Stomach (tissue), 4 donors: ENCODE results near the gene AZIN2.

ENCODE experiments used
- EP300 ChIP-seq: sonication (generic); formaldehyde crosslinking; IDR thresholded peaks from one replicate; pipeline ENCODE4 v1.6.1; 2017; ENCODE audit warnings: antibody characterized with exemption
- POLR2A ChIP-seq, 4 donors: fragments of 450-650 bp; IDR thresholded peaks; one replicate each; pipeline ENCODE4 v1.6.1; 2016; ENCODE audit warnings: antibody characterized with exemption in 4 of 4, control low read depth in 2 of 4, mild to moderate bottlenecking in 1 of 4, moderate library complexity in 1 of 4
- TF ChIP-seq, protein P1 (sequence below), 7 experiments: fragments of 450-650 bp in 4 of 7; fragments of 200-600 bp in 3 of 7; sonication (generic) in 3 of 7; IDR thresholded peaks; one replicate each; pipeline ENCODE4 v1.5.1; 2016 to 2019; ENCODE audit warnings: antibody characterized with exemption in 7 of 7, control low read depth in 2 of 7, mild to moderate bottlenecking in 1 of 7

DNA sequence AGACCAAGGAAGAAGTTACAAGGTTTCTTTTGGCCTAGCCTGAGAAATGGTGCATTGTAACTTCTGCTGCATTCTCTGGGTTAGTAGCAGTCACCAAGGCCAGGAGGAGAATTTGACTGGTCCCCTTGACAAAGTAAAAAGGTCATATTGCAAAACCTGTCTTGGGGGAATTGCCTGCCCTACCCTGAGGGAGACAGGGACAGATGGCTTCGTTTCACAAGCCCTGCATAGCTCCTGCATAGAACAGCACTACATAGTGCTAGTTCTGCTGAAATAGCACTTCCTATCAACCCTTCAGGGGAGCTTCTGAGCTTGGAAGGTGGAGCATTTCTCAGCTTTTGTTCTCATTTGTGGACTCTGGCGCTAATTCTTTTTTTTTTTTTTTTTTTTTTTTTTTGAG lies 23.9 kb upstream of the AZIN2 start:
- TF ChIP-seq, protein P1, sequence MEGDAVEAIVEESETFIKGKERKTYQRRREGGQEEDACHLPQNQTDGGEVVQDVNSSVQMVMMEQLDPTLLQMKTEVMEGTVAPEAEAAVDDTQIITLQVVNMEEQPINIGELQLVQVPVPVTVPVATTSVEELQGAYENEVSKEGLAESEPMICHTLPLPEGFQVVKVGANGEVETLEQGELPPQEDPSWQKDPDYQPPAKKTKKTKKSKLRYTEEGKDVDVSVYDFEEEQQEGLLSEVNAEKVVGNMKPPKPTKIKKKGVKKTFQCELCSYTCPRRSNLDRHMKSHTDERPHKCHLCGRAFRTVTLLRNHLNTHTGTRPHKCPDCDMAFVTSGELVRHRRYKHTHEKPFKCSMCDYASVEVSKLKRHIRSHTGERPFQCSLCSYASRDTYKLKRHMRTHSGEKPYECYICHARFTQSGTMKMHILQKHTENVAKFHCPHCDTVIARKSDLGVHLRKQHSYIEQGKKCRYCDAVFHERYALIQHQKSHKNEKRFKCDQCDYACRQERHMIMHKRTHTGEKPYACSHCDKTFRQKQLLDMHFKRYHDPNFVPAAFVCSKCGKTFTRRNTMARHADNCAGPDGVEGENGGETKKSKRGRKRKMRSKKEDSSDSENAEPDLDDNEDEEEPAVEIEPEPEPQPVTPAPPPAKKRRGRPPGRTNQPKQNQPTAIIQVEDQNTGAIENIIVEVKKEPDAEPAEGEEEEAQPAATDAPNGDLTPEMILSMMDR (IDR thresholded peaks at IDR 0.05): no peak
- TF ChIP-seq POLR2A (IDR thresholded peaks at IDR 0.05) (no peak), EP300 (no peak)
